Activated CD4-positive, alpha-beta T cell treated with anti-CD3 and anti-CD28 coated beads, Interleukin-2, amount 10 ng/mL, durations not matched to agents 24 days and 14 days (primary cell): Measurements from ENCODE around the gene USH2A. TPM values are rescaled to one million over a fixed set of nuclear protein-coding genes. Genes with fewer than 3 reads are reported as not detected.

Experiments used
- DNase-seq: peaks from one replicate; pipeline ENCODE4 v3.0.0; 2022
- H3K27ac Mint-ChIP-seq: one replicate; pipeline ENCODE4 v1.8.0; 2022; ENCODE audit warnings: mild to moderate bottlenecking, mixed read lengths
- H3K27me3 Mint-ChIP-seq: one replicate; pipeline ENCODE4 v1.8.0; 2022; ENCODE audit warnings: mixed read lengths
- H3K36me3 Mint-ChIP-seq: one replicate; pipeline ENCODE4 v1.8.0; 2022; ENCODE audit warnings: low read depth, mild to moderate bottlenecking, mixed read lengths
- H3K4me1 Mint-ChIP-seq: one replicate; pipeline ENCODE4 v1.8.0; 2021; ENCODE audit warnings: mixed read lengths
- H3K4me3 Mint-ChIP-seq: one replicate; pipeline ENCODE4 v1.8.0; 2022; ENCODE audit warnings: mild to moderate bottlenecking, moderate library complexity, mixed read lengths
- H3K9me3 Mint-ChIP-seq: one replicate; pipeline ENCODE4 v1.8.0; 2021; ENCODE audit warnings: mixed read lengths
- intact Hi-C: fragments of 100-400 bp; cut with micrococcal nuclease; formaldehyde crosslinking; loops from one replicate; pipeline ENCODE4 v1.15.1; 2023
- total RNA-seq: library from RNA; stranded (reverse); gene quantifications from 2 replicates; pipeline ENCODE4 v1.2.3, GENCODE V29; 2022

Gene USH2A
- total RNA-seq, 1 donor from 2014 or later, result not detected

- no peak overlapping the region for H3K27ac Mint-ChIP-seq
- H3K9me3 Mint-ChIP-seq, result no peaks in the 10 kb centered on the region
- no peaks in the 10 kb centered on the region for H3K4me1 Mint-ChIP-seq
- intact Hi-C loops, result no loop called here
- H3K27me3 Mint-ChIP-seq, result no peaks in the 10 kb centered on the region
- H3K4me3 Mint-ChIP-seq, result no peak overlapping the region
- H3K36me3 Mint-ChIP-seq, result no peaks in the 10 kb centered on the region
- no peak for DNase-seq
Measured at GRCh38 chr1:216076751-216077150, 346.5 kb downstream of the USH2A start.

GRCh38 chr1:216075339-216075738 is 347.9 kb downstream of the USH2A start:
- intact Hi-C loops, result no loop called here
- H3K36me3 Mint-ChIP-seq, result no peaks in the 10 kb centered on the region
- H3K27me3 Mint-ChIP-seq, result no peaks in the 10 kb centered on the region
- no peaks in the 10 kb centered on the region for H3K9me3 Mint-ChIP-seq
- H3K27ac Mint-ChIP-seq, result no peak overlapping the region
- no peaks in the 10 kb centered on the region for H3K4me1 Mint-ChIP-seq
- no peak for DNase-seq
- no peak overlapping the region for H3K4me3 Mint-ChIP-seq

DNA sequence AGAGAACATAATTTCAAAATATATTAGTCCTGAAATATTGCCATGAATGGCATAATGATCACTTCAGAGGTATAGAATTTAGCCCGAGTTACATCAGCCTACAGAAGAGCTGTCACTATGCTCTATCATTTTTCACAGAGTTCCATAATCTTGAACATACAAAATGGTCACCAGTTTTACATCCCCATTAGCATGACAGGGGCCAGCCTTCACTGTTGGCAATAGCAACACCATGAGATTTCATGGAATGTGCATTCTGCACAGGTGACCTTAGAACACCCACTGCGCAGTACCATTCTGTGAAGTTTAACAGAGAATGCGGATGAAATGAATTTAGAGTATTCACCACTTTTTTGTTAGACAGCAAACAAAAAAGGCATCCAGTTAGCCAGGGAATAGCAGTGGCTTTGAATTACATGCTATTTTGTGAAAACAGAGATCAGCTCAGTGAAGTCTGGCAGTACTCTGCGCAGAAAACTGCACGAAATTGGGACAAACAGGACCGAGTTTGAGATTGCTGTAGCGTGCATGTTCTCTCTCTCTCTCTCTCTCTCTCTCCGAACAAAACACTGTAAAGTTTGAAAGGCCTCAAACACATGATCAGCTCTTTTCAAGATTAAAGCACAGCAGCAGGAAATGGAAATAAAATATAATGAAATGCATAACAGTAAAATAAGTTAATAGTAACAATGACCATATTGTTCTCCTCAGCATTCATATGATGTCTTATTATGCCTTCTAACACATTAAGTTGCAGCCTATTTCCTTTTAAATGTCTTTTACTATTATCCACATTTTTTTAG is 349.3 kb downstream of the USH2A start:
- no peak overlapping the region for H3K4me3 Mint-ChIP-seq
- H3K4me1 Mint-ChIP-seq, result no peaks in the 10 kb centered on the region
- no peaks in the 10 kb centered on the region for H3K36me3 Mint-ChIP-seq

GRCh38 chr1:216071262-216071661 is 352.0 kb downstream of the USH2A start:
- intact Hi-C loops, result no loop called here
- Mint-ChIP-seq H3K4me1 (no peaks in the 10 kb centered on the region), H3K4me3 (no peak overlapping the region), H3K9me3 (peaks cover 3% of the 10 kb centered on the region), H3K27me3 (no peaks in the 10 kb centered on the region), H3K27ac (no peak overlapping the region), H3K36me3 (no peaks in the 10 kb centered on the region)
- no peak for DNase-seq

More for the DNA sequence above, 349.3 kb downstream of the USH2A start:
- H3K27me3 Mint-ChIP-seq, result no peaks in the 10 kb centered on the region
- intact Hi-C loops, result no loop called here
- no peak overlapping the region for H3K27ac Mint-ChIP-seq
- DNase-seq, result no peak
- H3K9me3 Mint-ChIP-seq, result no peaks in the 10 kb centered on the region

DNA sequence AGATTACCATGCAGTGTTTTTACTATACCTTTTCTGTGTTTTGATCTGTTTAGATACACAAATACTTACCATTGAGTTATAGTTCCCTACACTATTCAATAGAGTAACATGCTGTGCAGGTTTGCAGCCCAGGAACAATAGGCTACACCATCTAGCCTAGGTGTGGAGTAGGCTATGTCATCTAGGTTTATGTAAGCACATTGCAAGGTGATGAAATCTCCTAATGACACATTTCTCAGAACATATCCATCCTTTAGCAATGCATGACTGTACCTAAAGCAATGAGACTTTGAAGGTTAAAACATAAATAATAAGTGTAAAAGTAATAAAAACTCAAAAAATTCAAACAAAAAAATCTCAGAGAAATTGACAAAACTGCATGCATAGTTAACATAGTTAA is 358.6 kb downstream of the USH2A start:
- Mint-ChIP-seq H3K27me3 (no peaks in the 10 kb centered on the region), H3K4me3 (no peak overlapping the region), H3K27ac (no peak overlapping the region), H3K9me3 (peaks cover 3% of the 10 kb centered on the region), H3K4me1 (no peaks in the 10 kb centered on the region), H3K36me3 (no peaks in the 10 kb centered on the region)
- DNase-seq, result no peak
- intact Hi-C loops, result no loop called here

GRCh38 chr1:216057947-216058346 is 365.3 kb downstream of the USH2A start:
- intact Hi-C loops, result no loop called here
- Mint-ChIP-seq H3K27me3 (no peaks in the 10 kb centered on the region), H3K9me3 (no peaks in the 10 kb centered on the region), H3K4me1 (no peaks in the 10 kb centered on the region), H3K27ac (no peak overlapping the region), H3K4me3 (no peak overlapping the region), H3K36me3 (no peaks in the 10 kb centered on the region)
- no peak for DNase-seq

- intact Hi-C loops, result no loop called here
- Mint-ChIP-seq H3K4me1 (no peaks in the 10 kb centered on the region), H3K27ac (no peak overlapping the region), H3K36me3 (no peaks in the 10 kb centered on the region), H3K4me3 (no peak overlapping the region), H3K27me3 (no peaks in the 10 kb centered on the region), H3K9me3 (no peaks in the 10 kb centered on the region)
- DNase-seq, result no peak
Measured at GRCh38 chr1:216057063-216057462, 366.2 kb downstream of the USH2A start.

DNA sequence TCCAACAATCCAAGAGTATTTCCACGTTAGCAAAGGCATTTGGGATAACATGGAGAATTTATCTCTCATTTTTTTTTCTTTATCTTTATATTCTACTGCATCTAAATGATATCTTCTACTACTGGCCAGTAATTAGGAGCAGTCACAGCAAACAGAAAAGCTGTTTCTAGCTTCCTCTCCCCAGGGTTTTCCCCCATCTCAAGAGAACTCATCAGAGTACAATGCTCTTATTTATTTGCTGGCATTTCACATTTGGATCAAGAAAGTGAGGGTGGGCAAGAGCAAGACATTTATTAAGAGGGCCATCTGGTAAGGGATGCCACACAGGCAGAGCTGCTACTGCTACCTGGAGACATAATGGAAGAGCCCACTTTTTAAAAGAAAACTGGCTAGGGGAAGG is 368.2 kb downstream of the USH2A start:
- Mint-ChIP-seq H3K4me1 (no peaks in the 10 kb centered on the region), H3K4me3 (no peak overlapping the region), H3K9me3 (no peaks in the 10 kb centered on the region), H3K27me3 (no peaks in the 10 kb centered on the region), H3K27ac (no peak overlapping the region), H3K36me3 (no peaks in the 10 kb centered on the region)
- no peak for DNase-seq
- intact Hi-C loops, result no loop called here

GRCh38 chr1:216054600-216054999 is 368.6 kb downstream of the USH2A start:
- Mint-ChIP-seq H3K9me3 (no peaks in the 10 kb centered on the region), H3K4me3 (no peak overlapping the region), H3K36me3 (no peaks in the 10 kb centered on the region), H3K4me1 (no peaks in the 10 kb centered on the region), H3K27ac (no peak overlapping the region), H3K27me3 (no peaks in the 10 kb centered on the region)
- intact Hi-C loops, result no loop called here
- DNase-seq, result no peak

GRCh38 chr1:216051071-216051470 is 372.2 kb downstream of the USH2A start:
- no peaks in the 10 kb centered on the region for H3K4me1 Mint-ChIP-seq
- H3K9me3 Mint-ChIP-seq, result no peaks in the 10 kb centered on the region
- intact Hi-C loops, result no loop called here
- H3K4me3 Mint-ChIP-seq, result no peak overlapping the region
- DNase-seq, result no peak
- H3K27me3 Mint-ChIP-seq, result no peaks in the 10 kb centered on the region
- H3K36me3 Mint-ChIP-seq, result no peaks in the 10 kb centered on the region
- H3K27ac Mint-ChIP-seq, result no peak overlapping the region

DNA sequence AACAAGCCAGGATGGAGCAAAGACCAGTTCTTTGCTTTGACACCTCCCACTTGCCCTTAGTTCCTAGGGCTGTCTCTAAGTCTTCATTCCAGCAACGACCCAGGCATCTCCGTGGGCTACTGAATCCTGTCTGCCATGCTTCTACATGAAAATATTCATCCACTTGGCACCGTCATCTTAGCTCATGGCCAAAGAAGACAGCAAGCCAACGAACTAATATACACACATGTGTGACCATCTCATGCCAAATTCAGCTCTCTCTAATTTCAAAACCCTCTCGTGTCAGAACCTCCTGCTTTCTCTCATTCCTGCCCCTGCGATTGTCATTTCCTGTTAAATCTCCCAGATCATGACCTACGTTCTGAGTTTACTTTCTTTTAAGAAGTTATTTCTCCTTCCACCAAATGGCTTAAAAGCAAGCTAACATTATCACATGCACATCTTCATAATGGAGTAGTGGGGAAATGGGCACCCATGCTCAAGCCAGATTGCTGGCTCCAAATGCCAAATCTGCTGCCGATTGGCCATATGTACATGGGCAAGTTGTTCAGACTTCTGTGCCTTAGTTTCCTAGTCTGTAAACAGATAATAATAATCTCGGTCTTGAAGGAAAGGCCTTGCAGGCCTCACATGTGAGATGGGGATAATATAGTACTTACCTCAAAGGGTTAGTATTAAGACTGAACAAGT is 373.4 kb downstream of the USH2A start:
- Mint-ChIP-seq H3K36me3 (no peaks in the 10 kb centered on the region), H3K27me3 (no peaks in the 10 kb centered on the region), H3K27ac (no peak overlapping the region), H3K4me3 (no peak overlapping the region), H3K9me3 (no peaks in the 10 kb centered on the region), H3K4me1 (no peaks in the 10 kb centered on the region)
- DNase-seq, result no peak
- intact Hi-C loops, result no loop called here

DNA sequence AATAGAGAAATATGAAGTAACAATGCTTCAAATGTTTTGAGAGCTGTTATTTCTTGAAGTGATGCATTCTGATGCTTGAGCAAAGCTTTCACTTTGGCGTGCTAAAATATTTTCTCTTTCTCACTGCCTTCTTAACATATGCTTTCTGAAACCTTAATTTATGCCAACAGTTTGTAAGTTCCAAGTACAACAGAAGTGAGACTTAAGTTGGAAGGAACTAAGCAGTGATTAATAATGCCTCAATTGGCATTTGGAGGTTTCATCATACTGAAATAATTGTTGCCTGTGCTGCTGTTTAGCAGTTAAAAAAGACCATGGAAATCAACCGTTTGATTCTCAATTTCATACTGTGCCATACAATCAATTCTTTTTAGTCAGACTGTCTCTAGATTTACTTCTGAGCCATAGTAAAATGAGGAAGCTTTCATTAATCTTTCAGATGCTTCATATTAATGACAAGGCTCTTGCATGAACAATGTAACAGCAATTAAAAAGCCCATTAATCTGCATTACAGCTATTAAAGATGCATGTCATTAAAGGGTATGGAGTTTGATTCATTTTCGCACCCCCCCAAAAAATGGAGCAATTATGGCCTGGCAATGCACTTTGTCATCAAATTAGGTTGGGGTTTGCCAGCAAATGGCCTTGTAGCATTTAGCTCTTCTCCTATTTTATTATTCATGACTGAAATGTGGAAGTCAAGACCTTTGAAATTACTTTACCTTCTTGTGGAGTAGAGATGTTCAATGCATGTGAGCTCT is 375.3 kb downstream of the USH2A start:
- H3K36me3 Mint-ChIP-seq, result no peaks in the 10 kb centered on the region
- intact Hi-C loops, result no loop called here
- H3K4me3 Mint-ChIP-seq, result no peak overlapping the region
- H3K27me3 Mint-ChIP-seq, result no peaks in the 10 kb centered on the region
- no peak overlapping the region for H3K27ac Mint-ChIP-seq
- DNase-seq, result no peak
- H3K9me3 Mint-ChIP-seq, result no peaks in the 10 kb centered on the region
- no peaks in the 10 kb centered on the region for H3K4me1 Mint-ChIP-seq

DNA sequence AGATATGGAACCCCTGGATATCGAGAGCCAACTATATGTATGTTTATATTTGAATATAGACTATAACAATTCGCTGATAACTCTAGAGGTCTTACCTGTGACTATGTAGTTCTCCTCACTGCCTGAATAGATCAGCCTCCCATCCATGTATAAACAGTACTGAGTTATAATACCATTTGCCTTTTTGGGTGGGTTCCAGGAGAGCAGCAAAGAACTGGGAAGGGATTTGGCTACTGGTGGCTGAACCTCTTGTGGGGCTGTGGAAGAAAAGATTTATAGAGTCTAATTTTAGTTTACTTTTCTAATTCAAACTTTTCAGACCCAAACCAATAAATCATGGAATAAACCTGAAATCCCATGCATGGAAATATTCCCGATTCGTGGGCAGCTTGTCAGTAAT is 376.9 kb downstream of the USH2A start:
- H3K4me1 Mint-ChIP-seq, result no peaks in the 10 kb centered on the region
- no peaks in the 10 kb centered on the region for H3K27me3 Mint-ChIP-seq
- DNase-seq, result no peak
- H3K9me3 Mint-ChIP-seq, result no peaks in the 10 kb centered on the region
- H3K27ac Mint-ChIP-seq, result no peak overlapping the region
- H3K4me3 Mint-ChIP-seq, result no peak overlapping the region
- H3K36me3 Mint-ChIP-seq, result no peaks in the 10 kb centered on the region
- intact Hi-C loops, result no loop called here

- H3K9me3 Mint-ChIP-seq, result no peaks in the 10 kb centered on the region
Measured at GRCh38 chr1:216045400-216045799, 377.8 kb downstream of the USH2A start.

More at GRCh38 chr1:216045400-216045799, 377.8 kb downstream of the USH2A start:
- Mint-ChIP-seq H3K36me3 (no peaks in the 10 kb centered on the region), H3K27me3 (no peaks in the 10 kb centered on the region), H3K4me1 (no peaks in the 10 kb centered on the region), H3K4me3 (no peak overlapping the region), H3K27ac (no peak overlapping the region)
- intact Hi-C loops, result no loop called here
- no peak for DNase-seq
